HL-60/S4 treated with phorbol 12-myristate 13-acetate at 8.2 ng/mL for 4 days and 3 days (cell line): ENCODE results near the gene CPT2.

Source experiments
- in situ Hi-C: fragments of 300-500 bp; cut with MboI; formaldehyde crosslinking; loops from 2 replicates; pipeline ENCODE4 v1.15.0; 2022; ENCODE audit warnings: low sequenced_read_pairs

Gene CPT2

DNA sequence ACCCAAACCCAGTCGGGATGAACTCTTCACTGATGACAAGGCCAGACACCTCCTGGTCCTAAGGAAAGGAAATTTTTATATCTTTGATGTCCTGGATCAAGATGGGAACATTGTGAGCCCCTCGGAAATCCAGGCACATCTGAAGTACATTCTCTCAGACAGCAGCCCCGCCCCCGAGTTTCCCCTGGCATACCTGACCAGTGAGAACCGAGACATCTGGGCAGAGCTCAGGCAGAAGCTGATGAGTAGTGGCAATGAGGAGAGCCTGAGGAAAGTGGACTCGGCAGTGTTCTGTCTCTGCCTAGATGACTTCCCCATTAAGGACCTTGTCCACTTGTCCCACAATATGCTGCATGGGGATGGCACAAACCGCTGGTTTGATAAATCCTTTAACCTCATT is 13.7 kb downstream of the CPT2 start:
- in situ Hi-C loops = no loop called here

DNA sequence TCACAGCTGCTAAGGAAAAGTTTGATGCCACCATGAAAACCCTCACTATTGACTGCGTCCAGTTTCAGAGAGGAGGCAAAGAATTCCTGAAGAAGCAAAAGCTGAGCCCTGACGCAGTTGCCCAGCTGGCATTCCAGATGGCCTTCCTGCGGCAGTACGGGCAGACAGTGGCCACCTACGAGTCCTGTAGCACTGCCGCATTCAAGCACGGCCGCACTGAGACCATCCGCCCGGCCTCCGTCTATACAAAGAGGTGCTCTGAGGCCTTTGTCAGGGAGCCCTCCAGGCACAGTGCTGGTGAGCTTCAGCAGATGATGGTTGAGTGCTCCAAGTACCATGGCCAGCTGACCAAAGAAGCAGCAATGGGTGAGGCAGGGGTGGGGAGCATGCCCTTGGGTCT is 14.3 kb downstream of the CPT2 start:
- in situ Hi-C loops = no loop called here

DNA sequence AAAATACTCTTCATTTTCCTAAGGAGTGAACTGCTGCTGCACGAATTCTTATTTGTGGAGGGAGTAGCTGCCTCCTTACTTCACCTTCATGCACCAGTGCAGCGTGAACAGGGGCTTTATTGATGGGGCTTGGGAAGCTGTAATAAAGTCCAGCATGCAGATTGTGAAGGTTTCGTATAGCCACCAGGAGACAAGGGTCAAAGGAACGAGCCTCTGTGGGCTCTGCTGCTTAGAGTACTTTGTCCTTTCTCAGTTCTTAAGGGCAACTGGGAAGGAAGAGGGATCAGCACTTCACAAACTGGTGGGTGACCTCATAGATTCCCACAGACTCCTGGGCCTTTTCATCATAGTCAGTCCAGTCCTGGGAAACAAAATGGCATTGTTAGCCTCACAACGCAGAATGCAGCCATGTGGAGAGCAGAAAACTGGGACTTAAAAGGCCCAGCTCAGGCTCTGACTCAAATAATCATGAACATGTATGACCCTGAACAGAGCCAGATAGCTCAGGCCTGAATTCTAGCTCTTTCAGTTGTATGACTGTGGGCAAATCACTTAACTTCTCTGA is 17.8 kb downstream of the CPT2 start:
- in situ Hi-C loops = no loop called here

DNA sequence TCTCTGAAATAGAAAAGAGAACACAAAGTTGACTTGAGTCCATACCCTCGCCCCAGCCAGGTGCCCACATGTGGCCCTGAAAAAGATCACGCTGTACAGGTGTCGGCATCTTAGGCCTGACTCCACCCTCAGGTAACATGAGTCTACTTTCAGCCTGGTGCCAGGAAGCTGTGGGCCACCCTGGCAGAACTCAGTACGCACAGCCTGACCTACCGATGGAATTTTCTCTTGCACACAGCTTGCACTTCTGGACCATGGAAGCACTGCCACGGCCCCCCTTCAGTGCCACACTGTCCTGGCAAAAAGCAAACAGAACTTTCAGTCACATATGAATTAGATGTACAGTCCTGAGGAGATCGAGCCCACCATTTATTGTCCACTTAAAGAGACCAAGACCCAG is 21.6 kb downstream of the CPT2 start:
- in situ Hi-C loops = no loop called here

DNA sequence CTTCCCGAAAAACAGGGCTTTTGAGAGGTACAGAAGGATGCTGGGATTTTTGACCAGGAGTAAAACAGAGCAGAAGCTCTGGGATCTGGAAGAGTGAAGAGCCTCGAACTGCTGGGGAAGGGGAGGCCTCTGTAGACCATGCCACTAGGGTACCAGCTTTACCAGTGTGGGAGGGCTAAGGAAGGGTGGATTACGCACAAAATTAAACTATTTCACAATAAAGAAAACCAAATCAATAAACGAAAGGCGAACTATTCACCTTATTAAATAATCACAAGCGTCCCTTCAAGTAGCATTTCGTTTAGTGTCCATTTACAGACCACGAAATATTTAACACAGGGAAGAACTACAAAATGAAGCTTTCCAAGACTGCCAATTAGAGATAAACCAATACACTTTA is 23.1 kb downstream of the CPT2 start:
- in situ Hi-C loops = no loop called here

DNA sequence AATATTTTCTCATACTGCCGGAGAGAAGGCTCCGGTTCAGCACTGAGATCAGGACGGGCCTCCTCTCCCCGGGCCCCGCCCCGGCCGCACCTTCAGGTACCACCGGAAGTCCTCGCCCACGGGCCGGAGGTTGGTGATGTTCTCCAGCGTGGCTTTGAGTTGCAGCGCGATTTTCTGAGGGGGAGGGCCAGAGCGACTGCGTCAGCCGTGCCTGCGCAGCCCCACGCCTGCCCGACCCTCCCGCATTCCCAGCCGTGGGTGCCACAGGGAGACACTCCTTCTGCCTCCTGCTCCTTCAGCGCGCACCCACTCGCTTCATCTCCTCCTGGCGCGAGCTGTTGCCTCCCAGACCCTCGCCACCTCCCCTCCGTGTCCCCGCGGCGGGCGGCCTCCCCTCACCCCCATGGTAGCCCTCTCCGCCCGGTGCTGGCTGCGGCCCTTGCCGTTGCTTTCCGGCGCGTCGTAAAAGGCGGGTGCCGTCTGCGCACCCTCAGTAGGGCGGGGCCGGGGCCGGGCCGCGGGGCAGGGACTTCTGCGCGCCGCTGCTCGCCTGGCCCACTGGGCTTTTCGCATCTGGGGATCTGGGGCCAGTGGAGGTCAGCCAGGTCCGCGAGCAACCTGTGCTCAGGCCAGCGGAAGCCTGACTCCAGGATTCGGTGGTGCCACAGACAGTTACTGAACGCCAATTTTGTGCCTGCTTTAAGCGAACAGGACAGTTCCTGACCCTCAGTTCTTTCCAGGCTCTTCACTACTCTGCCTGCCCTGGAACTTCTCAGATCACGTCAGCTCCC is 23.7 kb downstream of the CPT2 start, which contains the start of gene CZIB:
TSS of gene CZIB (minus strand) at position 464 of the 791 bp plus-strand sequence. CDS start at position 405, 59 bp downstream.
- in situ Hi-C loops = no loop called here

DNA sequence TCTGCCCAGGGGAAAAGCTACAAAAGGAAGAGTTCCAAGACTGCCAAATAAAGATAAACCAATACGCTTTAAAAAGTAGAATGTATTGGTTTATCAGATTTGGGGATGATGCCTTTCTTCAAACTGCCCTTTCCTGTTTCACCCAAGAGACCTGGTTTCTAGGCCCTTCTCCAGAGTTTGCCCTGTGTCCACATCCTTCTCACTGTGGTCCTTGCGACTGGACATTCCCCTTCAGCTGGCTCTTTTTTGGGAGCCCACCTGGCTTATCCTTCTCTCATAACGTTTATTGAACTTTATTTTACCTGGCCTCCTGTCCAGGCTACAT is 24.3 kb downstream of the CPT2 start:
- in situ Hi-C loops = no loop called here

DNA sequence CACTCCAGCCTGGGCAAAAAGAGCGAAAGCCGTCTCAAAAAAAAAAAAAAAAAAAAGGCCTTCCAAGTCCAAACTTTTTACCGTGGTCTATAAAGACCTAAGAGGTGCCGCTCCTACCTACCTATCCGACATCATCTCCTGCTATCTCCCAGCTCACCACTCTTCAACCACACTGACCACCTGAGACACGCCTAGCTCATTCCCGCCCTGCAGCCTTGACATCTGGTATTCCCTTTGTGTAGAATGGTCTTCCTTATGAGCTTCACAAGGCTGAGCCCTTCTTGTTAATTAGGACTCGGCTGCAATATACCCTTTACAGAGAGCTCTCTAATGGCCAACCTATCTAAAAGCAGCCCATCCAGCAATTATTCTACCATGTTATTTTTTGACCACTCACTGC is 41.0 kb downstream of the CPT2 start:
- in situ Hi-C loops = no loop called here

DNA sequence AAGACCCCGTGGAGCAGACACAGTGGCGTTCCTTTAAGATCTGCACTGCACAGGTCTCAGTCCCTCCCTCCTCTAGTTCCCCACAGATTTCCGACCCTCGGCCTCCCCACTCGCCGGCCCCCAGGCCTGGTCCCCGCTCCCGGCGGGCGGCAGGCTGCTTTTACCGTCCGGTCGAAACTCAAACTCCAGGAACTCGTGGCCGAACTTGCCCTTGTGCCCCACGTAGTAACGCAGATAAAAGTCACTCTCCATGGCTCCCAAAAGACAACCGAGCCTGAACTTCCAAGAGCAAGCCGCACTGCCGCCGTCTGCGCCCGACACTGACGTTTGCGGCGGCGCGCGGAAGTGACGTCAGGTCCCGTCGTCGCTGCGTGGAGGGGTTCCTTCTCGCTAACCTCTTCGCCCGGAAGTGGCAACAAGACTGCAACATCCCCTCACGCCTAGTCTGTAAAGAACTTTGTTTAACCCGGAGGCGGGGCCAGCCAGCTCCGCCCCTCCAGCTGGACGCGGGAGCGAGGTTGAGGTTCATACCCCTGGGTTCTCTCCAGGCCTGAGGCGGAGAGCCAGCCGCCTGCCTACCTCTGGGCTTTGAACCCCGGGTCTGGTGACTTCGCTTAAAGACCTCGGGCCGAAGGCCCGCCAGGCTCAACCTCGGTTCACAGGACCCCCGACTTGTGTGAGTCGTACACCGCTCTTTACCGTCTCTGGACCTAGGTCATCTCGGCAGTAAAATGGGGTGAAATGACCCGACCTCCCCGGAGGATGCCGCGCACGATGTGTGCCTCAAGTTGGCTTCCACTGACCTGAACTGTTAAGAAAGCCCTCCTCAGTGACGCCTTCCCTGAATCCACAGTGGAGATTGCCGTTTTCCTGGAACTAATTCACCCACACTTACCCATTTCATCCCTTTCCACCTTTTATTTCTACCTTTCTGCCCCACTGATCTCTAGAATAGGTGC is 41.9 kb downstream of the CPT2 start, which contains the start of gene MAGOH:
TSS of gene MAGOH (minus strand) at position 322 of the 959 bp plus-strand sequence. CDS start at position 252, 70 bp downstream.
- in situ Hi-C loops = no loop called here

DNA sequence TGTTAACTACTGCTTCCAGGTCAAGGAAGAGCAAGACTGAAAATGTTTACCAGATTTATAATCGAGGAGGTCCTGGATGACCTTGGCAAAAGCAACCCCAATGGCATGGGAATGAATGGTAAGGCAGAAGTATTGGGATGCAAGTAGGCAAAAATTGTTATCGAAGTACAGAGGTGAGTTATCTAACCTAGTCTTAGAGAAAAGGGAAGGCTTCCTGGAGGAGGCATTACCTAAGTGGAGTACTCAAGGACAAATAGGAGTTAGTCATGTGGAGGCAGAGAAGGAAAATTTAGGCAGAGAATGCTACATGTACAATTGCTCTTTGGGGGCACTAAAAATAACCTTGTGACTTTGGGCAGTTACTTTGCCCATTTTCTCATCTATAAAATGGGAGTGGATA is 45.2 kb downstream of the CPT2 start:
- in situ Hi-C loops = no loop called here

DNA sequence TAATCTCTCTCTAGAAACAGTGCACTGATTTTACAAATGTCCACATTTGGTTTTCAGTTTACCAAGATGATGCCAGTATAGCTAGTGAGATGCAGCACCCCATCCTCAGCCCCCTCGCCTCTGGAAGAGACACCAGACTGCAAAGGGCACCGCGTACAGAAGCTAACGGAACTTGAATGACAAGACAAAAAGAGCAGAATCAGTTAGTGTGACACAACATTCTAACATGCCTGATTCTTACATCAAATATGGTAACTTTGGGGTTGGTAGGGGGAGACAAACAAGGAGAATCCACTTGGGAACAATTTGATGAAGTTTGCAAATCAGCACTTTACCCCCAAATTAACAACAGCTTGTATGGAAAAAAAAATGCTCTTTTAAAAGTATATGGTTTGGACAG is 45.8 kb downstream of the CPT2 start:
- in situ Hi-C loops = no loop called here

DNA sequence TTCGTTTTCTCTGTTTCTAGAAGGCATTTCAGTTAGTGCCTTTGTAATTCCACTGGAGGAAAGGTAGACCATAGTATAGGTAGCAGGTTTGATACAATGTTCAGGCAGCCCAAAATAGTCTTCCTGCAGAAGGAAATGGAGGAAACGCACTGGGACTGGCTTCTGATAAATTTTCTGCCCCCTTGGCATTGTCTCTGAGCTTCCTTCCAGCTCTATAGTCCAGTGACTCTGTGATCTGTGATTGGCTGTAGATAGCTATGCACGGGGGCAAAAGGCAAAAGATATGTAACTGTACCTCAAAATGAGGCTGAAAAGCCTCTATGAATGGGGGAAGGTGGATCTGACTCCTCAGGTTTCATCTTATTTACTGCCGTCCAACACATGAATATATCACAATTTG is 47.5 kb downstream of the CPT2 start:
- in situ Hi-C loops = no loop called here

DNA sequence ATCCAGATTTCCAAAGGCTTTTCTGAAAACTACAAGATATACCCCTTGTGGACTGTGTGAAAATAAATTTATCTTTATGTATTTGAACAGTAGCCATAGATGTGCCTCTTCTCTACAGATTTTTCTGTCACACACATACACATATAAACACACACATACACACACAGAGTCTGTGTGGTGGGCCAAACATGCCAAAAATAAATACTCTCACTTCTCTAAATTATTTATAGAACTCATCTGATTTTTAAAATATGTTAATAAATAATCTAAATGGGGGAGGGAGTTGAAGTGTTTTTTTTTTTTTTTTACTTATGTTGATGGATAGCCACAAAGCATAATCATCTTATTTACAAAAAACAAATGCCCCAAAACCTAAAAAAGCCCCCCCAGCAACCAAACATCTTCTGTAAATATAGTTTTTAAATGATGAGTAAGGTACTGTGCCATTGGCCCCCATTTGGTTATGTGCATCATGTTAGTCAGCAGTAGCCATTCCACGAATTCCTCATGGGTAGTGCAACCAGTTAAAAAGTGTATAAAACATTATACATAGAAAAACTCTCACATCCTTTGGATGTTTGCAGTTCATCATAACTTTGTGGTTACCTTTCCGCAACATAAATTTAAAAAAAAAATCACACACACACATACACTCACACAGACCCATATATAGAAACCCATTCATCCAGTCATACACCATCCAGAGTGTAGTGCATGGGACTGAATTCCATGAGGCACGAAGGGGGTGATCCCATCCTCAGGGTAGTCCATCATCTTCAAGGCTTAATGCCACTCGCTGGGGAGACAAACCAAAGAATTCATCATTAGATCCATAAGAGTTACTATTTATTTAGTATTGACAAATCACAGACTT is 49.9 kb downstream of the CPT2 start:
- in situ Hi-C loops = no loop called here

DNA sequence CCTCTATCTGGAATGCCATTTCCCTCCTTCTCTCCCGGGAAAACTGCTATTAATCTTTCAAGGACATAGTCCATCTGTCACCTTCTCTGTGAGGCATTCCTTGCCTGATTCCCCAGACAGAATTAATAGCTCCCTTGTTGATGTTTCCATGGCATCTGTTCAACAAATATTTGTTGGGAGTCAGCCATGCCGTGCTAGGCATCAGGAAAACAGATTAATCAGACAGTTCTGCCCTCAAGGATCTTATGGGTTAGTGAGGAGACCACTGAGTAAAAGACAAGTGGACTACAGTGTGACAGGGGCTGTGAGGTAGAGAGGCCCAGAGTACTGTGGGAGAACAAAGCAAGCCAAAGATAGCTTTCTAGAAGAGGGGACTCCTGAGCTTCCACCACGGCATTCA is 53.1 kb downstream of the CPT2 start:
- in situ Hi-C loops = no loop called here

DNA sequence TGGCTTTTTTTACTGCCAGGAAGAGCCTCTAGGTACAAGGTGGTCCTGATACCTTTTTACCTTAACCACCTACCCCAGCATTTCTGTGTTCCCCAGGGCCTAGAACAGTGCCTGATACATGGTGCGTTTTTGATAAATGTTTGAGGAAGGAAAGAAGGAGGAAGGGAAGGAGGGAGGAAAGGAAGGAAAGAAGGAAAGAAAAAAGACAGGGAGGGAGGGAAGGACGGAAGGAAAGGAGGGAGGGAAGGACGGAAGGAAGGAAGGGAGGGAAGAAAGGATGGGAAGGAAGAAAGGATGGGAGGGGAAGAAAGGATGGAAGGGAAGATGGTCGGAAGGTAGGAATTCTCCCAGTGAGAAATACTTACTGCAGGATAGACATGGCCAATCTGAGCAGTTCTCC is 53.7 kb downstream of the CPT2 start:
- in situ Hi-C loops = no loop called here

DNA sequence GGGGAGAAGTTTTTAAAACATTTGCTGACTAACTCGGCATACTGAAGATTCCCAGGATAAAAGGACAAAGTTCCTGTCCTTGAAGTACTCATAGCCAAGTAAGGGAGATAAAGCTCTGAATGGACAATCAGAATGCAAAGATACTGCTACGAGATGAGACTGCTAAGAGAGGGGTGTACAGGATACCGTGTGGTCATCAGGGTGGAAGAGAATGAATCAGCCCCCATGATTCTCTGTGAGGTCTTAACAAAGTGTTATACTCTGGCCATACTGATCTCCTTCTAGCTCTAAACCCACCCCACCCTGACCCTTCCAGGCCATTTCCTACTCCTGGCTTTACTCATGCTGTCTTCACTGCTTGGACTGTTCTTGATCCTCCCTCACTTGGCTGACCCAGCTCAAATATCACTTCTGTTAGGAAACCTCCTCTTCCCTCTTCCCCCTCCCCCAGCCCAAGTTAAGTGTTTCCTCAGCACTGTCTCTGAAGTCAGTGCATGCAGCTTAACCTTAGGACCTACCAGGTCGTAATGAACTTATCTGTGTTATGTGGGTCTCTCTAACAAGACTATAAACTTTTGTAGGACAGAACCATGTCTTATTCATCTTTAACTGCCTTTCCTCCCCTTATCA is 57.5 kb downstream of the CPT2 start:
- in situ Hi-C loops = no loop called here

DNA sequence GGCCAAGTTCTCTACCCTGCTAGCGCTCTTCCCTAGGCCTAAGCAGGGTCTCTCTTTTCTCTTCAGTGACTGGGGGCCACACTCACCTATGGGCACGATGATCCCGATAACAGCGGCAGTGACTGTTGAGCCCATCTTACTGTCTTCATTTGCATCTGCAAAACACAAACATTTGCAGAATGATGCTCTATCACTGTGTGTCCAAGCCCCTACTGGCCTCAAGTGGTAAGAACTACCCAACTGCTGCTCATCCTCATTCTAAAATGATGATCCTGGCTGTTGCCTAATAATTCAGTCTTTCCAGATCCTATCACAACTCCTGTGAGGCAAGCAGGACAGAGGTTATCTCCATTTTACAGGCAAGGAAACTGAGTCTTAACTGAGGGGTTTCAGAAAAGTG is 58.4 kb downstream of the CPT2 start:
- in situ Hi-C loops = no loop called here

DNA sequence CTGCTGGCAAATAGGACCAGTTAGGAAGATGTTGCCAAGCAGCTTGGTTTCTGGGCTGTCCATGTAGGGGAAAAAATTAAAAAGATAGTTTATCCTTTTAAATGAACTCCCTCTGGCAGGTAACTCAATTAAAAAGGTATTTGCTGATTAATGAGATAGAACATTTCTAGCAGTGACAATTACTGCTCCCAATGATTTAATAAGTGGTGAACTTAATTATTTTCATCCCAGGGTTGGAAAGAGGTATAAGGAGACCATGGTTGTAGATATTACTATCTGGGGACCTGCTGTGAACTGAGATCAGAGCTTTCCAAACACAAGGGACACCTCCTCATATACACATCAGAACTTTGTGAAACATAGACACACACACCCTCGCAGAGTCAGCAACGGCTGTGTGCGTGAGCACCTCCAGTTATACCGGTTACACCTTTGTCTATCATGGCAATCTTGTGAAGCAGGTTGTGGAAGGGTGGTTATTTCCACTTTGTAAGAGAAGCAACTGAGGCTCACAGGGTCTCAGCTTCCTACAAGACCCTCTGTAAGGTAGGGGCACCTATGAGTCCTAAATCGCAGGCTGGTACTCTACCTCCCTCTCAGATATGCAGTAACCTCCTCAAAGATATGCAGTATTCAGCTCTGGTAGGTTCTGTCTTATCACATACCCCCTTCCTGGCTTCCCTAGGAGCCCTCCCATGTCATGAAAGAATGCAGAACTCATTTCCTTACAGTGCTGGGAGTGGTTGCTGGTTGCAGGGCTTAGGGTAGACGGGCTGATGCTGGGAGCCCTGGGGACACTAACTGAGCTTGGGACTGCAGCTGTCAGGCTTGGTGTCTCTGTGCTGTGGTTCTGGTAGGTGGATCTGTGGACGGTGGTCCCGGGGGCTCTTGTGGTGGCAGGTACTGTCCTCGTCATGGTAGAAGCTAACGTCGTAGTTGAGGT is 60.2 kb downstream of the CPT2 start:
- in situ Hi-C loops = no loop called here

DNA sequence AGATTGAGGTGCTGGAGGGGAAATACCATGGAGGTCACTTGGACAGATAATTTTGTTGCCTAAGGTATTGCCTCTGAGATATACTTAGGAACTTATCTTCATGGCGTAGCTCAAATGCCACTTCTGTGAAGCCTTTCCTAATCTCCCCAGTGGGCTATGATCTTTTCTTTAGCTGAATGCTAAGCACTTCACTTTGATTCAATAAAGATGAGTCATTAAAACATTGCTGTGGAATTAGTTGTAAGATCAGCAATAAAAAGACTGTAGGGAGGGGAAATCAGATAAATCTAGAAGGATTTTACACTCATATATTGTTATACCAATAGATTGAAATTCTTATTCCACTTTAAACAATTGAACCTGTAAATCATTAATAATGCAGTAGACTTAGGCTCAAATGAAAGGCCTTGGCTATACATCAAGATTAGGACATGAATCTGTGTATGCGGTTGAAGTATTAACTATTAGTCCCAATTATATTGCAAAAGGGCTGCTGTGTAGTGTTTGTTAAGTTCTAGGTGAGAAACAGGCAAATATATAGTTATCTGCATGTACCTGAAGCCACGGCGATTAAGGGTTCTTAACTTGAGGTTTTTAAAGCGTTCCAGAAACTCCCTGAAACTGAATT is 60.9 kb downstream of the CPT2 start:
- in situ Hi-C loops = no loop called here
